GM12801 (cell line): ENCODE results near the gene TACC2.

ENCODE experiments used
- TF ChIP-seq, protein P1 (sequence below): IDR thresholded peaks from one replicate; pipeline ENCODE4 v1.5.1; 2011; ENCODE audit warnings: control low read depth; ENCODE audit not compliant: insufficient read length; ENCODE audit errors: extremely low read depth

Gene TACC2

DNA sequence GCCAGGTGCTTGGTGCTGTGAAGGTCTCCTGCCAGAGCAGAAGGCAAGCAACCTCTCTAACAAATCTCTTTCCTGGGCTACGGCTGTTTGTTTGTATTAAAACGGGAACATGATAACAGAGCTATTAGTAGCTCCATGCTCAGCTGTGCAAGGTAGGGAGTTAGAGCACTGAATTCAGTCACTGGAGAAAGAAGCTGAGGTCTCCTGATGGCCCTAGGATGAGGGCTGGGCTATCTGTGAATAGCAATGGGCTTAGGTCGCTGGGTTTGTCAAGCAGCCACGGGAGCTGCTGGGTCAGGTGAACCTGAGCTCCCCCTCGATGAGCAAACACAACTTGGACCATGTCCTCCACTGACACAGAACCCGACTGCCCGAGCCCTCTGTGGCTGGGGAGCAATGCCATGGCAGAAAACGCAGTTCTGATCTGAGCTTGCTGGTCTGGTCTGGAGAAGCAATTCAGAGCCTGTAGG is 24.4 kb downstream of the TACC2 start:
- TF ChIP-seq, protein P1, sequence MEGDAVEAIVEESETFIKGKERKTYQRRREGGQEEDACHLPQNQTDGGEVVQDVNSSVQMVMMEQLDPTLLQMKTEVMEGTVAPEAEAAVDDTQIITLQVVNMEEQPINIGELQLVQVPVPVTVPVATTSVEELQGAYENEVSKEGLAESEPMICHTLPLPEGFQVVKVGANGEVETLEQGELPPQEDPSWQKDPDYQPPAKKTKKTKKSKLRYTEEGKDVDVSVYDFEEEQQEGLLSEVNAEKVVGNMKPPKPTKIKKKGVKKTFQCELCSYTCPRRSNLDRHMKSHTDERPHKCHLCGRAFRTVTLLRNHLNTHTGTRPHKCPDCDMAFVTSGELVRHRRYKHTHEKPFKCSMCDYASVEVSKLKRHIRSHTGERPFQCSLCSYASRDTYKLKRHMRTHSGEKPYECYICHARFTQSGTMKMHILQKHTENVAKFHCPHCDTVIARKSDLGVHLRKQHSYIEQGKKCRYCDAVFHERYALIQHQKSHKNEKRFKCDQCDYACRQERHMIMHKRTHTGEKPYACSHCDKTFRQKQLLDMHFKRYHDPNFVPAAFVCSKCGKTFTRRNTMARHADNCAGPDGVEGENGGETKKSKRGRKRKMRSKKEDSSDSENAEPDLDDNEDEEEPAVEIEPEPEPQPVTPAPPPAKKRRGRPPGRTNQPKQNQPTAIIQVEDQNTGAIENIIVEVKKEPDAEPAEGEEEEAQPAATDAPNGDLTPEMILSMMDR: no peak

DNA sequence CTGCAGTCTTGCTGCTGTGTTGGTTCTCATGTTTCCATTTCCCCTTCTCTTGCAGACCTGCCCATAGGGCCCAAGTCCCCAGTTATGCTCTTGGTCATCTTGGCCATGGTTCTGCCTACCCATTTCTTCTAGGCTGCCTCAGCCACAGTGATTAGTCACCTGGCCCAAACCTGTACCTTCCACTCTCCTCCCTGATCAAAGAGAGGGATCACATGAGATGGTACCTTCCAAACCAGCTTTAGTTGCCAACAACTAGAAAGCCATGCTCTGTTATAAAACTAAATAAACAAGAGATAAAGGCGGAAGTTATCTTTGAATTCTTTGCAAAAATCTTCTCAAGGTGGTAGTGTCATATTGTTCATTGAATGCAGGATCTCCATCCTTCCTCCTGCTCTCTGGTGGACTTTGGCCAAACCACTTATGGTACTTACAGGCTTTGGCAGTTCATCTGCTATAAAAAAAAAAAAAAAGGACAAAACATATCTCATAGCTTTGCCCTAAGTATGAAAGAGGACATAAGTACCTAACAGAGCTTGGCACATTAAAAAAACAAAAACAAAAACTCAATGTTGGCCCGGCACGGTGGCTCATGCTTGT is 25.8 kb downstream of the TACC2 start:
- TF ChIP-seq, protein P1: no peak

DNA sequence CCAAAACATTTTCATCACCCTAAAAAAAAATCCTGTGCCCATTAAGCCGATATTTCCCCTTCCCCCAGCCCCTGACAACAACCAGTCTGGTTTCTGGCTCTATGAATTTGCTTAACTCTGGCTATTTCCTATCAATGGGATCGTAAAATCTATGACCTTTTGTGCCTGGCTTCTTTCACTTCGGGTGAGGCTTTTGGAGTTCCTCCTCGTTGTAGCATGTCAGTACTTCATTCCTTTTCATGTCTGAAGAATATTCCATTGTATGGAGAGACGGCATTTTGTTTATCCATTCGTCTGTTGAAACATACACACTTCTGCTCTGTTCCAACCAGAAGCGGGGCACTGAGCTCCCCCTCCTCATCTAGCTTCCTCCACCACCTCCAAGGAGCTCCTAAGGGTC is 29.5 kb downstream of the TACC2 start:
- TF ChIP-seq, protein P1: no peak

DNA sequence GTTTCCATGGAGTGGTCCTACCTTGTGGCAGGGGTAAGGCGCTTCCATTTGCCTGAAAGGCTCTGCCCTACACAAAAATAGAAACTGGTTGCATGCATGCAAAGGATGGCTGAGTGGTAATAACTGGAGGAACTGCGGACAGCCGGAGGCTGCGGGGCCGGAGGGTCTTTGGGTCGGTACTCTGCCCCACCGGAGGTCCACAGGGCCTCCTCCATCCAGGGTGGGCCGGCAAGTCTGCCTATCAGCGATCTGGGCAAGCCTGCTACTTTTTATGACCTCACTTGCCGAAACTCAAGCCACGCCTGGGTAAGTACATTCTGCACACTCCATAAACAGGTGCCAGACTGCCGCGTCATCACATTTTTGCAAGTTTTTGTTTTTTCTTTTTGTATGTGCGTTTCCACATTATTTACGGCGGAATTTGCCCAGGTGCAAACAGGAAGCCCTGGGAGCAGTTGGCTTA is 30.0 kb downstream of the TACC2 start:
- TF ChIP-seq, protein P1: no peak

DNA sequence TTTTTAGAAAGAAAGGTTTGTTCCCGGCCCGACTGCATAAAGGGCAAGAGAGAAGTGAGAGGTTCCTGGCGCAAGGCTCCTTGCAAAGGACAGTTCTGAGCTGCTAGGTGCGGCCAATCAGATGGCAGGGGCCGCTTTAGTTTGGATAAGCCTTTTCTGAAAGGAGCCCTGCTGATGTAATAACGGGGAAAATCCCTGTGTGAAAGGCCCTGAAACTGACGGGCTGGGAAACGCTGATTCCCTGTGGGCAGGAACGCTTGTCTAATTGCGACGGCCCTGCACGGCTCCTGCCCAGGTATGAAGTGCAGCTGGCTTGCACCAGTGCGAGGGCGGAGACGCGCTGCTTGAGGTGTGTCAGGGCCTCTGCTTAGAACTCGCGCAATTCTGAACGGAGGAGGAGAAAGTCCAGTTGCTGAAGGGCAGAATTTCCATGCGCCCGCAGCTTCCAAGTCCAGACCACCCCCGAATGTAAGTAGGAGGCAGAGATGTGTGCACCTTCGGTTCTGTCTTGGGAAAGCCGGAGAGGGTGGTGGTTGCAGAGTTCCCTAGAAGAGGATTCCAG is 30.5 kb downstream of the TACC2 start:
- TF ChIP-seq, protein P1: no peak

DNA sequence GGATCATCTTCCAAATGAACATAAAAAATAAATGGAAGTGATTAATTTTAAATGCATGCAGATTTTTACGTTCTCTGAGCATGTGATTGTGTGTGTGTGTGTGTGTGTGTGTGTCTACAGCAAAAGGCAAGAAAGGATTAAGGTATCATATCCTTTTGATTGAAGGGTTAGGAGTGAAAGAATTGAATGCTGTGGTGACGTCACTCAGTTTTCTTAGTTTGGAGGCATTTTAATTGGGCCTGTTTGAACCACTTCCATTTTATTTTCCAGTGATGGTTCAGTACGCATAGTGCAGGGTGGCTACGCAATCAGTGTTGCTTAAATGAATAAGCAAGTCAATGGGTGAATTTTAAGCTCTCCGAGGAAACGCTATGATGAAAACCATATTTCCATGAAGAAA is 31.3 kb downstream of the TACC2 start:
- TF ChIP-seq, protein P1: no peak

DNA sequence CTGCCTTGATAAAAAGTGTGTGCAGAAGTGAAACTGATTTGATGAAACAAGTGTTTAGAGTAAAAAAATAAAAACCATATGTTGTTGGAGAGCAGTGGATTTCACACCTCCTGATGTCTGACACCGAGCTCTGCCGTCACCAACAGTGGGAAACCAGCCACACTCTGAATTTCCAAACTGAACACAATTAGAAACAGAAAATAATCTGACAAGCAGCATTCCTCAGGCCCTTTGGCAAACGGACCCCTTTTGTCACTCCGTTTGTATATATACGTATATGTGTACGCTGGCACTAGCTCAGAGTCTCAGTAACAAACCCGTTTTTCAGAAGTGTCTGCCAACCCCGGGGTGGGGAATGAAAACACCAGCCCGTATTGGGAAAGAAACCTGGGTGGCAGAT is 32.4 kb downstream of the TACC2 start:
- TF ChIP-seq, protein P1: no peak

DNA sequence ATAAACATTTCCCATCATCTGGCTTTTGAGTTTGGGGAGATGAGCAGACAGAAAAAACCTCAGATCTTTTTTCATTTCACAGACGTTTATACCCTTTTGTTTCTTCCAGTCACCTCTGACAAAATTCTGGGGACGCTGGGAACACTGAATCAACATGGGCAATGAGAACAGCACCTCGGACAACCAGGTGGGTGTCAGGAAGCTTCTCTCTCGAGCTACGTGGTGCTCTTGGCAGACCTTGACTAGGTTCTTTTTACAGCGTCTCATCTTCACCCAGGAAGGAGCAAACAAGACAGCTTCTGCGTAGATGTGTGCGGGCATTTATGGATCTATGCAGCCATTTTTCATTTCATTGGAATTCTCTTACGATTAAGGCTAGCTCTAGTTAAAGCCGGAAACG is 32.9 kb downstream of the TACC2 start:
- TF ChIP-seq, protein P1: no peak
